SK-N-SH treated with all-trans-retinoic acid at 6 μM for 48 hours (cell line): ENCODE measurements around the gene TMEM259.

Experiments
- ATAC-seq: fragments of 200-7000 bp; cut with Tn5 transposase; 3 replicates; pipeline ENCODE4 v1.9.1; 2020; ENCODE audit warnings: mild to moderate bottlenecking, moderate library complexity
- ARNTL ChIP-seq: fragments of 450-650 bp; formaldehyde crosslinking; IDR thresholded peaks from 2 replicates; pipeline ENCODE4 v1.5.0; 2020; ENCODE audit warnings: low read depth, mild to moderate bottlenecking, moderate library complexity, borderline replicate concordance
- BACH2 ChIP-seq: fragments of 250-450 bp; sonication (Bioruptor Pico); IDR thresholded peaks from 2 replicates; pipeline ENCODE4 v1.9.0; 2021; ENCODE audit warnings: mild to moderate bottlenecking, borderline replicate concordance
- CREB5 ChIP-seq: fragments of 250-450 bp; sonication (Bioruptor Pico); IDR thresholded peaks from 2 replicates; pipeline ENCODE4 v1.5.1; 2020; ENCODE audit warnings: low read depth, mild to moderate bottlenecking, moderate library complexity
- CSDC2 ChIP-seq: fragments of 250-450 bp; sonication (Bioruptor Pico); IDR thresholded peaks from 2 replicates; pipeline ENCODE4 v1.5.0; 2020; ENCODE audit warnings: mild to moderate bottlenecking, moderate library complexity
- CSRNP3 ChIP-seq: fragments of 250-450 bp; sonication (Bioruptor Pico); IDR thresholded peaks from 2 replicates; pipeline ENCODE4 v1.5.1; 2021; ENCODE audit warnings: mild to moderate bottlenecking, moderate library complexity
- ESRRG ChIP-seq: fragments of 250-450 bp; sonication (Bioruptor Pico); IDR thresholded peaks from 2 replicates; pipeline ENCODE4 v1.6.1; 2021; ENCODE audit warnings: mild to moderate bottlenecking
- GLIS3 ChIP-seq: fragments of 250-450 bp; sonication (Bioruptor Pico); IDR thresholded peaks from 2 replicates; pipeline ENCODE4 v1.5.0; 2020; ENCODE audit warnings: mild to moderate bottlenecking, moderate library complexity
- ISL1 ChIP-seq: fragments of 250-450 bp; sonication (Bioruptor Pico); IDR thresholded peaks from 2 replicates; pipeline ENCODE4 v2.1.2; 2022; ENCODE audit warnings: mild to moderate bottlenecking, moderate library complexity
- PATZ1 ChIP-seq: fragments of 250-450 bp; sonication (Bioruptor Pico); IDR thresholded peaks from 2 replicates; pipeline ENCODE4 v1.8.0; 2020; ENCODE audit warnings: mild to moderate bottlenecking, moderate library complexity, borderline replicate concordance
- PPARA ChIP-seq: fragments of 250-450 bp; sonication (Bioruptor Pico); IDR thresholded peaks from 2 replicates; pipeline ENCODE4 v1.5.0; 2020; ENCODE audit warnings: mild to moderate bottlenecking, borderline replicate concordance
- RARB ChIP-seq: fragments of 250-450 bp; sonication (Bioruptor Pico); IDR thresholded peaks from 2 replicates; pipeline ENCODE4 v1.8.0; 2021; ENCODE audit warnings: mild to moderate bottlenecking, moderate library complexity
- SNAI2 ChIP-seq: fragments of 250-450 bp; sonication (Bioruptor Pico); IDR thresholded peaks from 2 replicates; pipeline ENCODE4 v1.5.0; 2020; ENCODE audit warnings: mild to moderate bottlenecking, moderate library complexity
- TCF4 ChIP-seq: fragments of 250-450 bp; sonication (Bioruptor Pico); IDR thresholded peaks from 2 replicates; pipeline ENCODE4 v1.8.0; 2021; ENCODE audit warnings: mild to moderate bottlenecking, moderate library complexity, borderline replicate concordance
- TSHZ2 ChIP-seq: fragments of 250-450 bp; sonication (Bioruptor Pico); IDR thresholded peaks from 2 replicates; pipeline ENCODE4 v1.5.0; 2020; ENCODE audit warnings: mild to moderate bottlenecking, moderate library complexity
- ZC3H10 ChIP-seq: fragments of 250-450 bp; sonication (Bioruptor Pico); IDR thresholded peaks from 2 replicates; pipeline ENCODE4 v1.5.1; 2021; ENCODE audit warnings: mild to moderate bottlenecking, moderate library complexity
- ZFP3 ChIP-seq: fragments of 250-450 bp; sonication (Bioruptor Pico); IDR thresholded peaks from 2 replicates; pipeline ENCODE4 v1.5.0; 2020; ENCODE audit warnings: mild to moderate bottlenecking, moderate library complexity
- ZFP30 ChIP-seq: fragments of 450-650 bp; formaldehyde crosslinking; IDR thresholded peaks from 2 replicates; pipeline ENCODE4 v1.5.0; 2022; ENCODE audit warnings: mild to moderate bottlenecking, moderate library complexity
- ZNF70 ChIP-seq: fragments of 450-650 bp; formaldehyde crosslinking; IDR thresholded peaks from 2 replicates; pipeline ENCODE4 v1.5.0; 2020; ENCODE audit warnings: mild to moderate bottlenecking, moderate library complexity
- ZNF8 ChIP-seq: fragments of 450-650 bp; formaldehyde crosslinking; IDR thresholded peaks from 2 replicates; pipeline ENCODE4 v1.5.0; 2020; ENCODE audit warnings: mild to moderate bottlenecking, moderate library complexity

The TMEM259 gene

GRCh38 chr19:995051-995827, 25.7 kb downstream of the TMEM259 start:
- TF ChIP-seq CSDC2 (CRISPR knock-in tag) (no peak), ZFP30 (CRISPR knock-in tag) (no peak), CREB5 (CRISPR knock-in tag) (no peak), ISL1 (CRISPR knock-in tag) (no peak), ZNF70 (CRISPR knock-in tag) (no peak), TSHZ2 (no peak), RARB (no peak)
- no peak for ATAC-seq

GRCh38 chr19:994516-994915, 26.4 kb downstream of the TMEM259 start:
- TF ChIP-seq CSDC2 (CRISPR knock-in tag) (no peak), GLIS3 (CRISPR knock-in tag) (no peak), ARNTL (CRISPR knock-in tag) (no peak), BACH2 (CRISPR knock-in tag) (no peak), RARB (no peak), ZNF8 (CRISPR knock-in tag) (no peak), ESRRG (CRISPR knock-in tag) (no peak), SNAI2 (CRISPR knock-in tag) (no peak), CREB5 (CRISPR knock-in tag) (no peak), ZFP3 (CRISPR knock-in tag) (no peak), PPARA (no peak), TSHZ2 (no peak), ISL1 (CRISPR knock-in tag) (no peak), ZC3H10 (CRISPR knock-in tag) (no peak), ZNF70 (CRISPR knock-in tag) (no peak), PATZ1 (no peak)
- no peak for ATAC-seq

- ATAC-seq = no peak
- no peak for TF ChIP-seq ZFP30 (CRISPR knock-in tag)
- TF ChIP-seq CSRNP3 (CRISPR knock-in tag) = no peak
- no peak for TF ChIP-seq PATZ1
- TF ChIP-seq TSHZ2 = no peak
- TF ChIP-seq PPARA = no peak
- TF ChIP-seq ZNF70 (CRISPR knock-in tag) = no peak
- no peak for TF ChIP-seq TCF4 (CRISPR knock-in tag)
- no peak for TF ChIP-seq ZNF8 (CRISPR knock-in tag)
- TF ChIP-seq ZFP3 (CRISPR knock-in tag) = no peak
Measured at GRCh38 chr19:993831-994393, 27.0 kb downstream of the TMEM259 start.
